Ovary (tissue), 9 donors: ENCODE results near the gene TMEM178A. TPM values are rescaled to one million over a fixed set of nuclear protein-coding genes. Genes with fewer than 3 reads are reported as not detected.

Experiments used
- DNase-seq, 5 donors: peaks; one replicate each; pipeline ENCODE4 v3.0.0-alpha.2; 2019 to 2020
- H3K27ac ChIP-seq, 2 donors: fragments of 200-600 bp; one replicate each; pipeline versions ENCODE4 v1.5.1 to v1.8.0; 2019 to 2022
- H3K27me3 ChIP-seq: fragments of 200-600 bp; one replicate; pipeline ENCODE4 v1.8.0; 2022
- H3K36me3 ChIP-seq: fragments of 200-600 bp; sonication (generic); one replicate; pipeline ENCODE4 v1.5.1; 2019
- H3K4me1 ChIP-seq: one replicate; pipeline ENCODE4 v1.8.1; 2013; ENCODE audit warnings: mild to moderate bottlenecking, moderate library complexity; ENCODE audit not compliant: insufficient read depth
- H3K4me3 ChIP-seq: fragments of 200-600 bp; sonication (generic); one replicate; pipeline ENCODE4 v1.5.1; 2017
- H3K9me3 ChIP-seq, 2 donors: fragments of 200-600 bp in 1 of 2; sonication (generic) in 1 of 2; one replicate each; pipeline versions ENCODE4 v1.5.1 to v1.8.1; 2013 to 2019; ENCODE audit warnings: mild to moderate bottlenecking in 1 of 2, moderate library complexity in 1 of 2
- CTCF ChIP-seq, 3 donors: fragments of 450-650 bp in 2 of 3; fragments of 200-600 bp in 1 of 3; IDR thresholded peaks; one replicate each; pipeline versions ENCODE4 v1.5.1 to v1.8.0; 2016 to 2022; ENCODE audit warnings: antibody characterized with exemption in 3 of 3, mild to moderate bottlenecking in 1 of 3
- EP300 ChIP-seq: sonication (generic); formaldehyde crosslinking; IDR thresholded peaks from one replicate; pipeline ENCODE4 v1.6.1; 2017; ENCODE audit warnings: antibody characterized with exemption
- POLR2A ChIP-seq: fragments of 450-650 bp; IDR thresholded peaks from one replicate; pipeline ENCODE4 v1.6.1; 2017; ENCODE audit warnings: antibody characterized with exemption, mild to moderate bottlenecking, moderate library complexity
- WGBS, 3 donors: extraction: QIAGEN DNeasy Blood & Tissue Kit in 1 of 3; methylation state at CpG; one replicate each; pipeline versions ENCODE4 v1.1.5 to v1.1.7; 2013 to 2017; 5-methylcytosine and 5-hydroxymethylcytosine counted together
- intact Hi-C, 4 donors: fragments of 100-400 bp; cut with DNase I; formaldehyde crosslinking; loops; one replicate each; pipeline versions ENCODE4 v1.11.0 to v1.15.1; 2022 to 2023
- polyA plus RNA-seq, 2 donors: library from polyadenylated mRNA; stranded (reverse); fragments of 200-250 nt in 1 of 2; fragments of 350-450 nt in 1 of 2; fragmentation: Illumina TruSeq in 1 of 2; extraction: RNeasy Lipid Tissue Mini Kit (QIAGEN cat#74804) in 1 of 2; gene quantifications; one replicate each; pipeline ENCODE4 v1.2.3, GENCODE V29; 2013 to 2014
- total RNA-seq, 7 donors: library from RNA; depleted of rRNA in 2 of 7; stranded (reverse); fragments of >200 nt in 2 of 7; fragmentation: NEBNext Ultra II Directional in 3 of 7; extraction: Animal tissue kit (Norgen Biotek cat#: 25700) in 3 of 7; gene quantifications; one replicate each; pipeline versions ENCODE4 v1.1.0 to v1.2.4, GENCODE V29; 2016 to 2023
- donor health status: DM: no; HTN: no; CAD: no; lungs with moderate emphysema.
- donor health status: DM: no; HTN: no; CAD: no.
- donor health status: Bipolar disorder and iron deficiency.
- donor health status: DM: yes; HTN: yes; CAD: no.
- donor health status: DM: no; HTN: no; CAD: no.
- donor health status: DM: yes; HTN: yes; CAD: no.

Gene TMEM178A
- total and polyA plus RNA-seq, 9 donors = 1.7 to 7.0 (median 2.6) TPM

- 67 to 78% (median 70%) methylated on average over 5 of the region's 5 CpGs for whole genome bisulfite sequencing, 3 donors
- H3K4me1 ChIP-seq = no peaks in the 10 kb centered on the region
- TF ChIP-seq EP300 = no peak
- no peak for TF ChIP-seq POLR2A
- TF ChIP-seq CTCF (IDR thresholded peaks at IDR 0.05) = no peak
- no peaks in the 10 kb centered on the region for H3K36me3 ChIP-seq
- H3K27me3 ChIP-seq = no peaks in the 10 kb centered on the region
- no peaks in the 10 kb centered on the region for H3K9me3 ChIP-seq
- no peak for DNase-seq
- intact Hi-C loops = no loop called here
- H3K27ac ChIP-seq = no peak overlapping the region
- no peak overlapping the region for H3K4me3 ChIP-seq
Measured at GRCh38 chr2:39739386-39739785, 73.7 kb downstream of the TMEM178A start.

GRCh38 chr2:39741871-39742270 lies 76.2 kb downstream of the TMEM178A start:
- Histone ChIP-seq H3K27ac (no peak overlapping the region), H3K4me3 (no peak overlapping the region), H3K36me3 (no peaks in the 10 kb centered on the region), H3K4me1 (no peaks in the 10 kb centered on the region), H3K9me3 (no peaks in the 10 kb centered on the region), H3K27me3 (no peaks in the 10 kb centered on the region)
- WGBS, 3 donors = 94 to 95% (median 95%) methylated on average over 1 of the region's 1 CpG
- no peak for DNase-seq
- TF ChIP-seq CTCF (IDR thresholded peaks at IDR 0.05) = no peak
- no peak for TF ChIP-seq POLR2A
- no peak for TF ChIP-seq EP300
- intact Hi-C loops = no loop called here

- no peaks in the 10 kb centered on the region for H3K36me3 ChIP-seq
- H3K27me3 ChIP-seq = no peaks in the 10 kb centered on the region
- H3K9me3 ChIP-seq = no peaks in the 10 kb centered on the region
- 47 to 58% (median 52%) methylated on average over 1 of the region's 1 CpG for WGBS, 3 donors
- TF ChIP-seq EP300 (no peak), CTCF (IDR thresholded peaks at IDR 0.05) (no peak), POLR2A (no peak)
- DNase-seq = no peak
- H3K4me3 ChIP-seq = no peak overlapping the region
- no peaks in the 10 kb centered on the region for H3K4me1 ChIP-seq
- no peak overlapping the region for H3K27ac ChIP-seq
- intact Hi-C loops = no loop called here
Measured at GRCh38 chr2:39743269-39743776, 77.6 kb downstream of the TMEM178A start.

- TF ChIP-seq POLR2A = no peak
- TF ChIP-seq CTCF (IDR thresholded peaks at IDR 0.05) = no peak
- no peak for TF ChIP-seq EP300
- 91 to 95% (median 92%) methylated on average over 1 of the region's 1 CpG for WGBS, 3 donors
- intact Hi-C loops = no loop called here
- DNase-seq = no peak
- Histone ChIP-seq H3K9me3 (no peaks in the 10 kb centered on the region), H3K4me3 (no peak overlapping the region), H3K27ac (no peak overlapping the region), H3K27me3 (no peaks in the 10 kb centered on the region), H3K36me3 (no peaks in the 10 kb centered on the region), H3K4me1 (no peaks in the 10 kb centered on the region)
Measured at GRCh38 chr2:39755466-39755865, 89.7 kb downstream of the TMEM178A start.
